Measurements from ENCODE around the gene CHAF1A. TPM values are rescaled to one million over a fixed set of nuclear protein-coding genes. Genes with fewer than 3 reads are reported as not detected.
A peak's percentile ranks its signal among the peaks of the same experiment; 100 is the strongest.

Gene CHAF1A
- total and polyA plus RNA-seq, 3 experiments from 2014 or later = 5.8 to 69.5 (median 65.2) TPM

DNA sequence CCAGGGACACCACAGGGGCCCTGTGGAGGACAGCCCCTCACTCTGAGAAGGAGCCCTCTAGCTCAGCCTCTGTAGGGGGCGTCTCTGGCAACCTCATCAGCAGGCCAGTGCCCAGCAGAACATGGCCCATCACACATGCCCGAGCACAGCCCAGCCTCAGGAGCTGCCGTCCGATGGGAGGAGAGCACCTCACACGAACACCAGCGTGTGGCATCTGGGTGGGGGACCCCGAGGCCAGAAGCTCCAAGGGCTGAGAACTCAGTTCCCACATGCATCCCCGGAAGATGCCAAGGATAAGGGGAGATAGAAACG, 13.4 kb upstream of the CHAF1A start:
- no peaks in the 10 kb centered on the region for H3K27me3 ChIP-seq (ENCODE audit: insufficient read depth, low read length, poor library complexity, severe bottlenecking)
- H3K4me1 ChIP-seq (ENCODE audit: insufficient read depth, low read length) = peaks cover 29% of the 10 kb centered on the region
- H3K9me3 ChIP-seq (ENCODE audit: low read length) = no peaks in the 10 kb centered on the region
- no peak overlapping the region for H3K4me3 ChIP-seq (ENCODE audit: low read length)
- Mint-ChIP-seq H3K27me3 (no peaks in the 10 kb centered on the region), H3K9me3 (no peaks in the 10 kb centered on the region), H3K36me3 (peaks cover 0 to 57% (median 3%) of the 10 kb centered on the region in 3 donors), H3K27ac (peak overlapping the region in 1 of 8 donors; percentile 21), H3K4me1 (peaks cover 21 to 48% (median 29%) of the 10 kb centered on the region in 3 donors), H3K4me3 (no peak overlapping the region)
- CTCF ChIA-PET = no interaction called here
- peaks cover 4% of the 10 kb centered on the region for H3K36me3 ChIP-seq (ENCODE audit: insufficient read depth, low read length)
- POLR2A ChIA-PET = interaction anchor here (0.5 kb wide), 1 partner anchor 10 kb away, joined by 3 read pairs; no protein-coding TSS in a partner anchor
- H3K27ac ChIP-seq (ENCODE audit: low read depth, low read length) = no peak overlapping the region
- no peak for DNase-seq

GRCh38 chr19:4389511-4390016, 12.9 kb upstream of the CHAF1A start:
- H3K9me3 Mint-ChIP-seq = no peaks in the 10 kb centered on the region
- H3K27me3 Mint-ChIP-seq = no peaks in the 10 kb centered on the region
- H3K36me3 Mint-ChIP-seq = peaks cover 0 to 58% (median 3%) of the 10 kb centered on the region in 3 donors
- peaks cover 26 to 53% (median 35%) of the 10 kb centered on the region in 3 donors for H3K4me1 Mint-ChIP-seq
- H3K4me1 ChIP-seq (ENCODE audit: insufficient read depth, low read length) = peaks cover 33% of the 10 kb centered on the region
- ChIA-PET POLR2A (no interaction called here), CTCF (no interaction called here)
- H3K9me3 ChIP-seq (ENCODE audit: low read length) = no peaks in the 10 kb centered on the region
- DNase-seq = no peak
- no peak overlapping the region for H3K4me3 ChIP-seq (ENCODE audit: low read length)
- H3K27ac ChIP-seq (ENCODE audit: low read depth, low read length) = no peak overlapping the region
- peaks cover 4% of the 10 kb centered on the region for H3K36me3 ChIP-seq (ENCODE audit: insufficient read depth, low read length)
- no peak overlapping the region for H3K4me3 Mint-ChIP-seq
- H3K27me3 ChIP-seq (ENCODE audit: insufficient read depth, low read length, poor library complexity, severe bottlenecking) = no peaks in the 10 kb centered on the region
- H3K27ac Mint-ChIP-seq = peak overlapping the region in 1 of 8 donors; percentile 87

- no peaks in the 10 kb centered on the region for H3K27me3 Mint-ChIP-seq
- no peaks in the 10 kb centered on the region for H3K9me3 ChIP-seq (ENCODE audit: low read length)
- peak overlapping the region in 7 of 8 donors; percentile 4 to 96 (median 58) for H3K27ac Mint-ChIP-seq
- H3K27me3 ChIP-seq (ENCODE audit: insufficient read depth, low read length, poor library complexity, severe bottlenecking) = no peaks in the 10 kb centered on the region
- peaks cover 4% of the 10 kb centered on the region for H3K36me3 ChIP-seq (ENCODE audit: insufficient read depth, low read length)
- H3K27ac ChIP-seq (ENCODE audit: low read depth, low read length) = no peak overlapping the region
- peaks cover 38% of the 10 kb centered on the region for H3K4me1 ChIP-seq (ENCODE audit: insufficient read depth, low read length)
- H3K9me3 Mint-ChIP-seq = no peaks in the 10 kb centered on the region
- peaks cover 31 to 59% (median 40%) of the 10 kb centered on the region in 3 donors for H3K4me1 Mint-ChIP-seq
- H3K4me3 Mint-ChIP-seq = peak overlapping the region in 2 of 7 donors; percentile 29 to 33
- CTCF ChIA-PET = interaction anchor here (0.6 to 1.8 kb wide), 4 partner anchors 9 to 37 kb away, joined by 3 to 5 read pairs (median 4); partner anchors contain the start of gene CHAF1A
- peaks cover 0 to 63% (median 3%) of the 10 kb centered on the region in 3 donors for H3K36me3 Mint-ChIP-seq
- no peak overlapping the region for H3K4me3 ChIP-seq (ENCODE audit: low read length)
- no peak for DNase-seq
- POLR2A ChIA-PET = no interaction called here
Measured at GRCh38 chr19:4390017-4390566, 12.3 kb upstream of the CHAF1A start.

DNA sequence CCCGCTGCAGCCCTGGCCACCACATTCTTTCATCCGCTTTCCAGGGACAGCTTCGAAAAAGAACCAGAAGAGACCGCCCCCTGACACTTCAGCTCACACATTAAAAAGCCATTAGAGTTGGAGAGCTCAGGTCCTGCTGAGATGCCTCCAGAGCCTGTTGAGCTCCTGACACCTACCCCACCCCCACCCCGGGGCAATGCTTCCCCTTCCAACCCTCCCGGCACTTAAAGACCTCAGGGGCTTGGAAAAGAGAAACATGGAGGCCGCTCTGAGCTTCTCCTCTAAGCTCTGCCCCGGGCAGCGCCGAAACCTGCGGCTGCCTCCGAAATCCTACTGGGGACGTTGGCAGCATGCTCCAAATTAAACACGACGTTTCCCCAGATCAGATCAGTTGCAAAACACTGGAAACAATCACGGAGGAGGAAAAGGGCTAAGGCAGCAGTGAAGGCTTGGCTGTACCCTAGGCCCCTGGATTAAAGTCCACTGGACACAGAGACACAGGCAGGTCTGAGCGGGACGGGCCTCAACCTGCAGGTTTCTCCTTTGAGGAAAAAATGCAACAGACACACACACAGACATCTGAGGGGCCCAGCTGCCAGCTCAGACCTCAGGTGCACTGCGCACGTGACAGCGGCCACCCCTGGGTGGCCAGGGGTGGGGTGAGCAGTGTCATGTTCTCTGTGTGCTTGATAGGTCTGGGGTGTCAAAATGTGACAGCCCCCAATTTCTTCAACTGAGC, 11.7 kb upstream of the CHAF1A start:
- H3K27me3 Mint-ChIP-seq = no peaks in the 10 kb centered on the region
- Histone ChIP-seq H3K4me1 (ENCODE audit: insufficient read depth, low read length) (peaks cover 42% of the 10 kb centered on the region), H3K4me3 (ENCODE audit: low read length) (no peak overlapping the region), H3K36me3 (ENCODE audit: insufficient read depth, low read length) (peaks cover 4% of the 10 kb centered on the region), H3K9me3 (ENCODE audit: low read length) (no peaks in the 10 kb centered on the region), H3K27me3 (ENCODE audit: insufficient read depth, low read length, poor library complexity, severe bottlenecking) (no peaks in the 10 kb centered on the region), H3K27ac (ENCODE audit: low read depth, low read length) (no peak overlapping the region)
- DNase-seq = no peak
- H3K4me1 Mint-ChIP-seq = peaks cover 29 to 63% (median 45%) of the 10 kb centered on the region in 3 donors
- no peaks in the 10 kb centered on the region for H3K9me3 Mint-ChIP-seq
- ChIA-PET CTCF (interaction anchor here (0.6 to 1.8 kb wide), 6 partner anchors 8 to 38 kb away, joined by 3 to 6 read pairs (median 4); partner anchors contain the start of genes CHAF1A and SH3GL1), POLR2A (no interaction called here)
- H3K27ac Mint-ChIP-seq = peak overlapping the region in 6 of 8 donors; percentile 4 to 96 (median 60)
- no peak overlapping the region for H3K4me3 Mint-ChIP-seq
- peaks cover 0 to 61% (median 3%) of the 10 kb centered on the region in 3 donors for H3K36me3 Mint-ChIP-seq

DNA sequence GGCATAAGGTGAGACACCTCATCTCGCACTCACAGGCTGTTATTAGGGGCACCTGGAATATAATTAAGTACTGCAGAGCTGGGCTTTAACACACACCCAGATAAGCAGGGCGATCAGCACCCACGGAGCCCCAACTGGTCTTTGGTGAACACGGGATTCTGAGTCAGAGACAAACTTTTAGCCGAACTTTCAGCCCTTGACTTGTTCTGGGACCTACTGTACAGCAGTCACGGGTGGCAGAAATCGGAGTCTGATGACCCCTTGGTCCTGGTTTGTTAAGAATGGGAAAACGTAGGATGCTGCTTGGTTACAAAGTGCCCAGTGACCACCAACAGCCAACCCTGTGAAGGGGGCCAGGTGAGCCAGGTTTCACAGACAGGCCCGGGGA, 11.1 kb upstream of the CHAF1A start:
- Mint-ChIP-seq H3K4me1 (peaks cover 29 to 66% (median 45%) of the 10 kb centered on the region in 3 donors), H3K27me3 (no peaks in the 10 kb centered on the region), H3K27ac (peak overlapping the region in 1 of 8 donors; percentile 69), H3K4me3 (no peak overlapping the region), H3K36me3 (peaks cover 0 to 61% (median 3%) of the 10 kb centered on the region in 3 donors), H3K9me3 (no peaks in the 10 kb centered on the region)
- no peaks in the 10 kb centered on the region for H3K9me3 ChIP-seq (ENCODE audit: low read length)
- no peak overlapping the region for H3K4me3 ChIP-seq (ENCODE audit: low read length)
- no peak for DNase-seq
- H3K27me3 ChIP-seq (ENCODE audit: insufficient read depth, low read length, poor library complexity, severe bottlenecking) = no peaks in the 10 kb centered on the region
- POLR2A ChIA-PET = no interaction called here
- H3K36me3 ChIP-seq (ENCODE audit: insufficient read depth, low read length) = peaks cover 4% of the 10 kb centered on the region
- H3K4me1 ChIP-seq (ENCODE audit: insufficient read depth, low read length) = peaks cover 42% of the 10 kb centered on the region
- CTCF ChIA-PET = interaction anchor here (1.0 to 1.8 kb wide), 3 partner anchors 9 to 39 kb away, joined by 4 to 6 read pairs (median 5); partner anchors contain the start of gene SH3GL1
- H3K27ac ChIP-seq (ENCODE audit: low read depth, low read length) = no peak overlapping the region

- no peak for DNase-seq
- Mint-ChIP-seq H3K4me3 (peak overlapping the region in 1 of 7 donors; percentile 74), H3K4me1 (peaks cover 34 to 72% (median 51%) of the 10 kb centered on the region in 3 donors), H3K27ac (peak overlapping the region in 1 of 8 donors; percentile 78), H3K27me3 (no peaks in the 10 kb centered on the region), H3K9me3 (no peaks in the 10 kb centered on the region), H3K36me3 (peaks cover 0 to 63% (median 5%) of the 10 kb centered on the region in 3 donors)
- CTCF ChIA-PET = interaction anchor here (1.0 to 1.8 kb wide), 4 partner anchors 8 to 39 kb away, joined by 3 to 6 read pairs (median 4); partner anchors contain the start of gene SH3GL1
- H3K27me3 ChIP-seq (ENCODE audit: insufficient read depth, low read length, poor library complexity, severe bottlenecking) = no peaks in the 10 kb centered on the region
- H3K4me1 ChIP-seq (ENCODE audit: insufficient read depth, low read length) = peaks cover 45% of the 10 kb centered on the region
- POLR2A ChIA-PET = interaction anchor here (0.6 kb wide), 1 partner anchor 494 kb away, joined by 3 read pairs; no protein-coding TSS in a partner anchor
- peaks cover 4% of the 10 kb centered on the region for H3K36me3 ChIP-seq (ENCODE audit: insufficient read depth, low read length)
- H3K27ac ChIP-seq (ENCODE audit: low read depth, low read length) = no peak overlapping the region
- H3K4me3 ChIP-seq (ENCODE audit: low read length) = no peak overlapping the region
- no peaks in the 10 kb centered on the region for H3K9me3 ChIP-seq (ENCODE audit: low read length)
Measured at GRCh38 chr19:4391701-4392483, 10.5 kb upstream of the CHAF1A start.

- Histone ChIP-seq H3K4me3 (ENCODE audit: low read length) (no peak overlapping the region), H3K27ac (ENCODE audit: low read depth, low read length) (no peak overlapping the region), H3K9me3 (ENCODE audit: low read length) (no peaks in the 10 kb centered on the region), H3K4me1 (ENCODE audit: insufficient read depth, low read length) (peaks cover 67% of the 10 kb centered on the region), H3K27me3 (ENCODE audit: insufficient read depth, low read length, poor library complexity, severe bottlenecking) (no peaks in the 10 kb centered on the region), H3K36me3 (ENCODE audit: insufficient read depth, low read length) (peaks cover 9% of the 10 kb centered on the region)
- POLR2A ChIA-PET = no interaction called here
- Mint-ChIP-seq H3K27me3 (no peaks in the 10 kb centered on the region), H3K36me3 (peaks cover 0 to 55% (median 5%) of the 10 kb centered on the region in 3 donors), H3K27ac (peak overlapping the region in 3 of 8 donors; percentile 13 to 56 (median 27)), H3K4me1 (peaks cover 42 to 83% (median 61%) of the 10 kb centered on the region in 3 donors), H3K9me3 (no peaks in the 10 kb centered on the region), H3K4me3 (no peak overlapping the region)
- no peak for DNase-seq
- CTCF ChIA-PET = interaction anchor here (0.8 to 1.3 kb wide), 4 partner anchors 14 to 42 kb away, joined by 3 to 5 read pairs (median 4); no protein-coding TSS in a partner anchor
Measured at GRCh38 chr19:4393947-4394590, 8.4 kb upstream of the CHAF1A start.

All from CD8-positive, alpha-beta memory T cell (primary cell).